Epithelial cell of esophagus (primary cell): ENCODE results near the gene SLC5A7.

Source experiments
- DNase-seq: peaks from one replicate; pipeline ENCODE4 v3.0.0; 2010; ENCODE audit warnings: low read depth
- H3K4me3 ChIP-seq: 2 replicates; pipeline ENCODE4 v1.5.1; 2011; ENCODE audit warnings: mild to moderate bottlenecking, low read length, control low read depth
- CTCF ChIP-seq: IDR thresholded peaks from 2 replicates; pipeline ENCODE4 v1.5.1; 2011; ENCODE audit warnings: low read depth, mild to moderate bottlenecking, low read length, control low read depth, inconsistent platforms; ENCODE audit not compliant: insufficient read depth; ENCODE audit errors: missing control alignments

SLC5A7 gene

GRCh38 chr2:108058576-108059137 is 72.3 kb downstream of the SLC5A7 start:
- no peak for TF ChIP-seq CTCF
- DNase-seq = no peak
- H3K4me3 ChIP-seq = no peak overlapping the region

GRCh38 chr2:108061439-108062042 is 75.2 kb downstream of the SLC5A7 start:
- DNase-seq = no peak
- no peak overlapping the region for H3K4me3 ChIP-seq

More at GRCh38 chr2:108061439-108062042, 75.2 kb downstream of the SLC5A7 start:
- no peak for TF ChIP-seq CTCF
